IMR-90 (cell line): ENCODE results near the gene NTRK3. TPM values are rescaled to one million over a fixed set of nuclear protein-coding genes. Genes with fewer than 3 reads are reported as not detected.

Experiments
- ATAC-seq: fragments of 200-7000 bp; cut with Tn5 transposase; 2 replicates; pipeline ENCODE4 v1.9.1; 2020; ENCODE audit warnings: low read depth, mild to moderate bottlenecking, moderate library complexity
- BruUV-seq: library from RNA; stranded (reverse); fragments of 400-500 nt; replicated peaks from 2 replicates; lab custom pipeline; 2021; lab: Mats Ljungman, UMichigan
- CTCF ChIA-PET: fragments of 300-600 bp; formaldehyde crosslinking; extraction: SDS; loops from one replicate; lab custom pipeline; 2021; ENCODE audit warnings: antibody characterized with exemption; lab: Yijun Ruan, JAX
- POLR2A ChIA-PET: fragments of 300-600 bp; sonication (Branson Sonifier 250); formaldehyde crosslinking; loops from one replicate; lab custom pipeline; 2022; ENCODE audit warnings: antibody characterized with exemption; ENCODE audit not compliant: unreplicated experiment; lab: Charles Lee
- DNase-seq: peaks from one replicate; pipeline ENCODE4 v3.0.0; 2013
- H2AFZ ChIP-seq: replicated peaks from 2 replicates; pipeline ENCODE3; 2013; ENCODE audit warnings: low read length, mild to moderate bottlenecking; ENCODE audit not compliant: poor library complexity
- H2AK5ac ChIP-seq: 2 replicates; pipeline ENCODE4 v1.6.1; 2013; ENCODE audit warnings: low read depth, low read length, inconsistent platforms
- H2AK9ac ChIP-seq: replicated peaks from 2 replicates; pipeline ENCODE3; 2013; ENCODE audit warnings: mild to moderate bottlenecking, low read depth, low read length, moderate library complexity; ENCODE audit not compliant: poor library complexity
- H2BK120ac ChIP-seq: 2 replicates; pipeline ENCODE4 v1.6.1; 2013; ENCODE audit warnings: low read depth, low read length, inconsistent platforms
- H2BK15ac ChIP-seq: 3 replicates; pipeline ENCODE4 v1.6.1; 2013; ENCODE audit warnings: low read depth, low read length, inconsistent platforms
- H2BK20ac ChIP-seq: 2 replicates; pipeline ENCODE4 v1.6.1; 2013; ENCODE audit warnings: low read depth, mild to moderate bottlenecking, inconsistent platforms, low read length, moderate library complexity
- H2BK5ac ChIP-seq: 2 replicates; pipeline ENCODE4 v1.6.1; 2013; ENCODE audit warnings: mild to moderate bottlenecking, low read depth, low read length, inconsistent platforms; ENCODE audit not compliant: poor library complexity, severe bottlenecking
- H3K14ac ChIP-seq: replicated peaks from 2 replicates; pipeline ENCODE4 v1.6.1; 2013; ENCODE audit warnings: low read depth, low read length, inconsistent platforms
- H3K18ac ChIP-seq: 2 replicates; pipeline ENCODE4 v1.6.1; 2013; ENCODE audit warnings: low read depth, low read length, control low read depth
- H3K23ac ChIP-seq: 2 replicates; pipeline ENCODE4 v1.6.1; 2013; ENCODE audit warnings: low read depth, low read length, inconsistent platforms
- H3K27ac ChIP-seq: 2 replicates; pipeline ENCODE4 v1.5.1; 2013; ENCODE audit warnings: mild to moderate bottlenecking, control low read depth, low read length; ENCODE audit not compliant: insufficient read depth
- H3K27me3 ChIP-seq: 2 replicates; pipeline ENCODE4 v1.6.1; 2013; ENCODE audit warnings: low read length; ENCODE audit not compliant: control insufficient read depth, insufficient read depth
- H3K36me3 ChIP-seq: 2 replicates; pipeline ENCODE4 v1.6.1; 2013; ENCODE audit warnings: low read length, mixed read lengths; ENCODE audit not compliant: control insufficient read depth, insufficient read depth
- H3K4ac ChIP-seq: 2 replicates; pipeline ENCODE4 v1.6.1; 2013; ENCODE audit warnings: low read depth, low read length, inconsistent platforms
- H3K4me1 ChIP-seq: 2 replicates; pipeline ENCODE4 v1.6.1; 2013; ENCODE audit warnings: low read length, mixed read lengths; ENCODE audit not compliant: control insufficient read depth, insufficient read depth
- H3K4me2 ChIP-seq: 2 replicates; pipeline ENCODE4 v1.6.1; 2013; ENCODE audit warnings: low read depth, mild to moderate bottlenecking, control low read depth, low read length, moderate library complexity
- H3K4me3 ChIP-seq: 2 replicates; pipeline ENCODE4 v1.5.1; 2013; ENCODE audit warnings: low read depth, mild to moderate bottlenecking, control low read depth, low read length, moderate library complexity; ENCODE audit not compliant: insufficient read depth
- H3K56ac ChIP-seq: 2 replicates; pipeline ENCODE4 v1.6.1; 2013; ENCODE audit warnings: low read length, inconsistent platforms; ENCODE audit not compliant: insufficient read depth; ENCODE audit errors: extremely low read depth
- H3K79me1 ChIP-seq, 2 experiments: 2 replicates each; pipeline ENCODE4 v1.6.1; 2013; ENCODE audit warnings: low read length in 2 of 2, inconsistent platforms in 1 of 2, low read depth in 1 of 2
- H3K9ac ChIP-seq: 2 replicates; pipeline ENCODE4 v1.6.1; 2013; ENCODE audit warnings: low read depth, low read length, control low read depth
- H3K9me1 ChIP-seq: 2 replicates; pipeline ENCODE4 v1.6.1; 2013; ENCODE audit warnings: low read length, inconsistent platforms; ENCODE audit not compliant: insufficient read depth
- H3K9me3 ChIP-seq: 2 replicates; pipeline ENCODE4 v1.6.1; 2013; ENCODE audit warnings: low read length; ENCODE audit not compliant: control insufficient read depth, insufficient read depth
- H4K20me1 ChIP-seq: 2 replicates; pipeline ENCODE4 v1.6.1; 2013; ENCODE audit warnings: low read length, inconsistent platforms; ENCODE audit not compliant: insufficient read depth
- H4K5ac ChIP-seq: 2 replicates; pipeline ENCODE4 v1.6.1; 2013; ENCODE audit warnings: mild to moderate bottlenecking, low read depth, low read length, control low read depth
- H4K8ac ChIP-seq, 2 experiments: 2 replicates each; pipeline ENCODE4 v1.6.1; 2013; ENCODE audit warnings: low read depth in 2 of 2, low read length in 2 of 2, control low read depth in 1 of 2, inconsistent platforms in 1 of 2
- H4K91ac ChIP-seq: 2 replicates; pipeline ENCODE4 v1.6.1; 2013; ENCODE audit warnings: low read depth, low read length, inconsistent platforms; ENCODE audit not compliant: insufficient read depth
- CEBPB ChIP-seq: IDR thresholded peaks from 2 replicates; pipeline ENCODE4 v1.6.1; 2012; ENCODE audit warnings: low read depth, low read length, improper control_type of control experiment
- MAFK ChIP-seq: IDR thresholded peaks from 2 replicates; pipeline ENCODE4 v1.6.1; 2012; ENCODE audit warnings: low read depth, low read length, improper control_type of control experiment
- MAZ ChIP-seq: IDR thresholded peaks from 2 replicates; pipeline ENCODE4 v1.6.1; 2012; ENCODE audit warnings: low read depth, mild to moderate bottlenecking, low read length, improper control_type of control experiment, moderate library complexity, borderline replicate concordance
- MXI1 ChIP-seq: IDR thresholded peaks from 2 replicates; pipeline ENCODE4 v1.6.1; 2012; ENCODE audit warnings: low read depth, mild to moderate bottlenecking, low read length, moderate library complexity, borderline replicate concordance
- NFE2L2 ChIP-seq: fragments of 150-350 bp; IDR thresholded peaks from 2 replicates; pipeline ENCODE4 v1.6.1; 2016; ENCODE audit warnings: low read depth, mild to moderate bottlenecking, low read length
- RAD21 ChIP-seq: IDR thresholded peaks from 2 replicates; pipeline ENCODE4 v1.6.1; 2012; ENCODE audit warnings: low read length, improper control_type of control experiment
- RFX5 ChIP-seq: IDR thresholded peaks from 2 replicates; pipeline ENCODE4 v1.8.0; 2012; ENCODE audit warnings: low read depth, mild to moderate bottlenecking, low read length, moderate library complexity
- WGBS, 2 experiments: methylation state at CpG; one replicate each; pipeline versions ENCODE4 v1.1.5 to v1.1.7; 2013; ENCODE audit warnings: missing lambda C conversion rate in 2 of 2; ENCODE audit not compliant: insufficient read length in 1 of 2; ENCODE audit errors: extremely low coverage in 2 of 2; 5-methylcytosine and 5-hydroxymethylcytosine counted together
- dilution Hi-C: fragments of 300-500 bp; cut with HindIII; formaldehyde crosslinking; loops from one replicate; pipeline ENCODE4 v1.14.3; 2018; ENCODE audit warnings: low sequenced_read_pairs; ENCODE audit not compliant: unreplicated experiment
- in situ Hi-C: fragments of 300-500 bp; cut with MboI; formaldehyde crosslinking; loops from 3 replicates; pipeline ENCODE4 v1.14.3; 2019; ENCODE audit warnings: low sequenced_read_pairs, inconsistent platforms, mixed read lengths
- intact Hi-C: fragments of 100-400 bp; cut with micrococcal nuclease; formaldehyde crosslinking; loops from 2 replicates; pipeline ENCODE4 v1.10.0; 2022
- polyA plus RNA-seq, 3 experiments: library from polyadenylated mRNA; depleted of rRNA; stranded (reverse); fragments of >200 nt; gene quantifications; 2 replicates each; pipeline ENCODE4 v1.2.3, GENCODE V29; 2012; ENCODE audit warnings: low replicate concordance in 1 of 3
- total RNA-seq: library from RNA; depleted of rRNA; stranded (reverse); fragments of >200 nt; gene quantifications from 2 replicates; pipeline ENCODE4 v1.2.3, GENCODE V29; 2012
- TF ChIP-seq, protein P1 (sequence below): conservative IDR thresholded peaks from 2 replicates; pipeline ENCODE4 v1.5.1; 2012; ENCODE audit warnings: mild to moderate bottlenecking, low read depth, low read length, improper control_type of control experiment
- TF ChIP-seq, protein P2 (sequence below): fragments of 150-350 bp; IDR thresholded peaks from 2 replicates; pipeline ENCODE4 v1.6.1; 2016; ENCODE audit warnings: low read depth, mild to moderate bottlenecking, low read length, moderate library complexity, borderline replicate concordance

The NTRK3 gene
- total and polyA plus RNA-seq, 2 of the 4 experiments (the other 2 are of a cell fraction), result under 0.01 to 0.15 TPM

DNA sequence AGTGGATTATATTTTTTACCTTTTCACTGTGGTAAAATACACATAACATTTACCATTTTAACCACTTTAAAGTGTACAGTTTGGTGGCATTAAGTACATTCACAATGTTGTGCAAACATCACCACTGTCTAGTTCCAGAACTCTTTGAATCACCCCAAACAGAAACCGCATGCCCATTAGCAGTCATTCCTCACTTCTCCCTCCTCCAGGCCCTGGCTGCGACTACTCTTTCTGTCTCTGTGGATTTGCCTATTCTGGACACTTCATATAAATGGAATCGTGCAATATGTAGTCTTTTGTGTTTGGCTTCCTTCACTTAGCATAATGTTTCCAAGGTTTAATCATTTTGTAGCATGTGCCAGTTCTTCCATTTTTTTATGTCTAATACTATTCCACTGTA, 409.8 kb downstream of the NTRK3 start:
- no peak overlapping the region for H2AK5ac ChIP-seq
- POLR2A ChIA-PET, result no interaction called here

More for the DNA sequence above, 409.8 kb downstream of the NTRK3 start:
- Histone ChIP-seq H4K91ac (no peak overlapping the region), H2BK15ac (no peak overlapping the region), H4K20me1 (no peaks in the 10 kb centered on the region), H4K8ac (no peak overlapping the region), H3K36me3 (no peaks in the 10 kb centered on the region), H3K56ac (no peak overlapping the region), H3K9me3 (no peaks in the 10 kb centered on the region), H3K79me1 (no peaks in the 10 kb centered on the region), H2BK5ac (no peak overlapping the region), H3K14ac (no peak overlapping the region), H3K4me3 (no peak overlapping the region), H3K9ac (no peak overlapping the region), H2BK120ac (no peak overlapping the region), H3K4ac (no peak overlapping the region), H4K5ac (no peak overlapping the region), H3K27me3 (no peaks in the 10 kb centered on the region; the same call in 1 of the 2 replicates), H3K23ac (no peak overlapping the region), H3K4me1 (no peaks in the 10 kb centered on the region), H2AK9ac (no peak overlapping the region), H3K27ac (no peak overlapping the region), H3K9me1 (no peaks in the 10 kb centered on the region), H2BK20ac (no peak overlapping the region), H3K18ac (no peak overlapping the region), H2AFZ (no peak overlapping the region), H3K4me2 (no peak overlapping the region)
- BruUV-seq, result no TSS peak
- no peak for DNase-seq
- dilution Hi-C loops, result no loop called here
- intact Hi-C loops, result no loop called here
- no peak for ATAC-seq
- WGBS, 2 experiments, result no CpG with 5 or more reads among the region's 3 CpGs
- in situ Hi-C loops, result no loop called here
- CTCF ChIA-PET, result no interaction called here
- TF ChIP-seq MAZ (no peak), MAFK (no peak), RAD21 (no peak), RFX5 (no peak), NFE2L2 (no peak), CEBPB (no peak), MXI1 (no peak)
- TF ChIP-seq, protein P1, sequence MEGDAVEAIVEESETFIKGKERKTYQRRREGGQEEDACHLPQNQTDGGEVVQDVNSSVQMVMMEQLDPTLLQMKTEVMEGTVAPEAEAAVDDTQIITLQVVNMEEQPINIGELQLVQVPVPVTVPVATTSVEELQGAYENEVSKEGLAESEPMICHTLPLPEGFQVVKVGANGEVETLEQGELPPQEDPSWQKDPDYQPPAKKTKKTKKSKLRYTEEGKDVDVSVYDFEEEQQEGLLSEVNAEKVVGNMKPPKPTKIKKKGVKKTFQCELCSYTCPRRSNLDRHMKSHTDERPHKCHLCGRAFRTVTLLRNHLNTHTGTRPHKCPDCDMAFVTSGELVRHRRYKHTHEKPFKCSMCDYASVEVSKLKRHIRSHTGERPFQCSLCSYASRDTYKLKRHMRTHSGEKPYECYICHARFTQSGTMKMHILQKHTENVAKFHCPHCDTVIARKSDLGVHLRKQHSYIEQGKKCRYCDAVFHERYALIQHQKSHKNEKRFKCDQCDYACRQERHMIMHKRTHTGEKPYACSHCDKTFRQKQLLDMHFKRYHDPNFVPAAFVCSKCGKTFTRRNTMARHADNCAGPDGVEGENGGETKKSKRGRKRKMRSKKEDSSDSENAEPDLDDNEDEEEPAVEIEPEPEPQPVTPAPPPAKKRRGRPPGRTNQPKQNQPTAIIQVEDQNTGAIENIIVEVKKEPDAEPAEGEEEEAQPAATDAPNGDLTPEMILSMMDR, result no peak
- TF ChIP-seq, protein P2, sequence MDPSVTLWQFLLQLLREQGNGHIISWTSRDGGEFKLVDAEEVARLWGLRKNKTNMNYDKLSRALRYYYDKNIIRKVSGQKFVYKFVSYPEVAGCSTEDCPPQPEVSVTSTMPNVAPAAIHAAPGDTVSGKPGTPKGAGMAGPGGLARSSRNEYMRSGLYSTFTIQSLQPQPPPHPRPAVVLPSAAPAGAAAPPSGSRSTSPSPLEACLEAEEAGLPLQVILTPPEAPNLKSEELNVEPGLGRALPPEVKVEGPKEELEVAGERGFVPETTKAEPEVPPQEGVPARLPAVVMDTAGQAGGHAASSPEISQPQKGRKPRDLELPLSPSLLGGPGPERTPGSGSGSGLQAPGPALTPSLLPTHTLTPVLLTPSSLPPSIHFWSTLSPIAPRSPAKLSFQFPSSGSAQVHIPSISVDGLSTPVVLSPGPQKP, result no peak
